Liver (tissue), 9 donors: ENCODE results near the gene GOLGA1. TPM values are rescaled to one million over a fixed set of nuclear protein-coding genes. Genes with fewer than 3 reads are reported as not detected.

ENCODE experiments used
- DNase-seq: peaks from one replicate; pipeline ENCODE4 v3.0.0-alpha.2; 2017; ENCODE audit warnings: low spot score
- H3K27ac ChIP-seq, 2 donors: one replicate each; pipeline ENCODE4 v1.7.0; 2013; ENCODE audit warnings: inconsistent platforms in 2 of 2, low read length in 2 of 2, control low read depth in 1 of 2, low read depth in 1 of 2, mild to moderate bottlenecking in 1 of 2
- H3K27me3 ChIP-seq, 4 donors: one replicate each; pipeline versions ENCODE4 v1.6.1 to v1.7.0; 2013; ENCODE audit warnings: low read length in 3 of 4, inconsistent platforms in 1 of 4, mild to moderate bottlenecking in 1 of 4, moderate library complexity in 1 of 4; ENCODE audit not compliant: control insufficient read depth in 4 of 4, insufficient read depth in 4 of 4
- H3K36me3 ChIP-seq, 4 donors: one replicate each; pipeline versions ENCODE4 v1.6.1 to v1.7.0; 2013; ENCODE audit warnings: low read length in 3 of 4, mild to moderate bottlenecking in 3 of 4, low read depth in 1 of 4, moderate library complexity in 1 of 4; ENCODE audit not compliant: control insufficient read depth in 4 of 4, insufficient read depth in 3 of 4
- H3K4me1 ChIP-seq, 4 donors: one replicate each; pipeline versions ENCODE4 v1.6.1 to v1.7.0; 2013; ENCODE audit warnings: low read length in 3 of 4, mild to moderate bottlenecking in 3 of 4, moderate library complexity in 1 of 4; ENCODE audit not compliant: control insufficient read depth in 4 of 4, insufficient read depth in 4 of 4
- H3K4me3 ChIP-seq, 3 donors: one replicate each; pipeline versions ENCODE4 v1.6.1 to v1.7.0; 2013; ENCODE audit warnings: low read length in 3 of 3, control low read depth in 1 of 3, low read depth in 1 of 3, mild to moderate bottlenecking in 1 of 3
- H3K9ac ChIP-seq, 2 donors: one replicate each; pipeline ENCODE4 v1.7.0; 2013; ENCODE audit warnings: low read length in 2 of 2, mild to moderate bottlenecking in 2 of 2, moderate library complexity in 2 of 2, control low read depth in 1 of 2, low read depth in 1 of 2
- H3K9me3 ChIP-seq, 4 donors: one replicate each; pipeline versions ENCODE4 v1.6.1 to v1.7.0; 2013; ENCODE audit warnings: low read length in 3 of 4; ENCODE audit not compliant: control insufficient read depth in 4 of 4
- EGR1 ChIP-seq, 2 donors: IDR thresholded peaks; 2 replicates each; pipeline ENCODE4 v1.6.1; 2016 to 2018; ENCODE audit warnings: antibody characterized with exemption in 2 of 2, low read depth in 2 of 2
- FOXA1 ChIP-seq: IDR thresholded peaks from 2 replicates; pipeline ENCODE4 v1.6.1; 2016; ENCODE audit warnings: antibody characterized with exemption
- FOXA2 ChIP-seq: IDR thresholded peaks from 2 replicates; pipeline ENCODE4 v1.6.1; 2016; ENCODE audit warnings: antibody characterized with exemption
- GABPA ChIP-seq, 2 donors: IDR thresholded peaks in 1 of 2; conservative IDR thresholded peaks in 1 of 2; 2 replicates each; pipeline ENCODE4 v1.6.1; 2016; ENCODE audit warnings: antibody characterized with exemption in 2 of 2, mild to moderate bottlenecking in 1 of 2, moderate library complexity in 1 of 2
- HNF4A ChIP-seq, 2 donors: conservative IDR thresholded peaks; 2 replicates each; pipeline ENCODE4 v1.6.1; 2016; ENCODE audit warnings: antibody characterized with exemption in 2 of 2, mild to moderate bottlenecking in 2 of 2
- HNF4G ChIP-seq: IDR thresholded peaks from 2 replicates; pipeline ENCODE4 v1.6.1; 2016; ENCODE audit warnings: antibody characterized with exemption
- JUND ChIP-seq, 2 donors: IDR thresholded peaks; 2 replicates each; pipeline ENCODE4 v1.6.1; 2016; ENCODE audit warnings: antibody characterized with exemption in 2 of 2
- NR2F2 ChIP-seq: IDR thresholded peaks from 2 replicates; pipeline ENCODE4 v1.6.1; 2016; ENCODE audit warnings: antibody characterized with exemption
- RAD21 ChIP-seq, 2 donors: IDR thresholded peaks; 2 replicates each; pipeline ENCODE4 v1.6.1; 2016; ENCODE audit warnings: antibody characterized with exemption in 2 of 2, mild to moderate bottlenecking in 2 of 2
- RXRA ChIP-seq, 2 donors: IDR thresholded peaks; 2 replicates each; pipeline ENCODE4 v1.6.1; 2017 to 2018; ENCODE audit warnings: antibody characterized with exemption in 2 of 2, mild to moderate bottlenecking in 1 of 2
- SP1 ChIP-seq: IDR thresholded peaks from 2 replicates; pipeline ENCODE4 v1.6.1; 2018; ENCODE audit warnings: antibody characterized with exemption, mild to moderate bottlenecking
- TAF1 ChIP-seq: conservative IDR thresholded peaks from 2 replicates; pipeline ENCODE4 v1.6.1; 2016; ENCODE audit warnings: antibody characterized with exemption, mild to moderate bottlenecking
- YY1 ChIP-seq: IDR thresholded peaks from 2 replicates; pipeline ENCODE4 v1.6.1; 2016; ENCODE audit warnings: antibody characterized with exemption, mild to moderate bottlenecking
- WGBS: extraction: QIAGEN DNeasy Blood & Tissue Kit; methylation state at CpG from one replicate; pipeline ENCODE4 v1.1.7; 2013; 5-methylcytosine and 5-hydroxymethylcytosine counted together
- polyA plus RNA-seq, 2 donors: library from polyadenylated mRNA; stranded (reverse) in 1 of 2; unstranded in 1 of 2; fragments of 200-250 nt in 1 of 2; fragments of >200 nt in 1 of 2; fragmentation: Nextera tagmentation in 1 of 2; extraction: Ambion mirVana in 1 of 2; gene quantifications; one replicate each; pipeline versions ENCODE4 v1.2.1 to v1.2.3, GENCODE V29; 2013 to 2015
- total RNA-seq, 2 donors: library from RNA; depleted of rRNA; stranded (reverse); fragments of >200 nt; gene quantifications; one replicate each; pipeline ENCODE4 v1.2.3, GENCODE V29; 2014
- TF ChIP-seq, protein P1 (sequence below): IDR thresholded peaks from 2 replicates; pipeline ENCODE4 v1.6.1; 2016; ENCODE audit warnings: antibody characterized with exemption
- TF ChIP-seq, protein P2 (sequence below): fragments of 150-350 bp; IDR thresholded peaks from 2 replicates; pipeline ENCODE4 v1.5.1; 2017; ENCODE audit warnings: improper control_type of control experiment, low read depth, low read length; ENCODE audit not compliant: missing input control
- TF ChIP-seq, protein P3 (sequence below): IDR thresholded peaks from 2 replicates; pipeline ENCODE4 v1.6.1; 2016; ENCODE audit warnings: antibody characterized with exemption
- TF ChIP-seq, protein P4 (sequence below): IDR thresholded peaks from 2 replicates; pipeline ENCODE4 v1.6.1; 2016; ENCODE audit warnings: antibody characterized with exemption
- TF ChIP-seq, protein P5 (sequence below): IDR thresholded peaks from 2 replicates; pipeline ENCODE4 v1.6.1; 2016; ENCODE audit warnings: antibody characterized with exemption, mild to moderate bottlenecking
- donor health status: healthy.
- donor health status: healthy.
- donor health status: healthy.
- donor health status: healthy.
- donor health status: healthy.

Gene GOLGA1
- total and polyA plus RNA-seq, 4 donors = 5.9 to 17.6 (median 8.9) TPM

DNA sequence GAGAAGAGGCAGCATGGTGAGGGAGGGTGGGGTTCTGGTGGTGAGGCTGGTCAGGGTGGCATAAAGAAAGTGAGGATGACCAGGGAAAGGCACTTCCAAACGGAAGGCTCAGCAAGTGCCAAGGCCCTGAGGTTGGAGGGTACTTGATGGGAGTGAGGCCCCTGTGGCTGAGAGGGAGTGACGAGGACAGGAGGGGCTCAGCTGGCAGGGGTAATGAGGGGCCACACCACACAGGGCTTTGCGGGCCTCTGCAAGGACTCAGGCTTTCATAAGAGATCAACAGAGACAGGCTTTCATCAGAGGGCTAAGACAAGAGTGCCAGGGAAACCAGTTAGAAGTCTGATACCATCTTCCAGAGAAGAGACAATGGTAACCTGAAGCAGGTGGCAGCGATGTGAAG is 55.3 kb downstream of the GOLGA1 start:
- Histone ChIP-seq H3K4me3 (no peak overlapping the region), H3K27ac (no peak overlapping the region), H3K9me3 (no peaks in the 10 kb centered on the region), H3K27me3 (no peaks in the 10 kb centered on the region), H3K9ac (no peak overlapping the region), H3K36me3 (peaks cover 15 to 77% (median 43%) of the 10 kb centered on the region in 4 donors), H3K4me1 (no peaks in the 10 kb centered on the region)
- DNase-seq = no peak
- WGBS = 96% methylated on average over 4 of the region's 4 CpGs
- TF ChIP-seq, protein P1, sequence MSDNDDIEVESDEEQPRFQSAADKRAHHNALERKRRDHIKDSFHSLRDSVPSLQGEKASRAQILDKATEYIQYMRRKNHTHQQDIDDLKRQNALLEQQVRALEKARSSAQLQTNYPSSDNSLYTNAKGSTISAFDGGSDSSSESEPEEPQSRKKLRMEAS = no peak
- TF ChIP-seq, protein P2, sequence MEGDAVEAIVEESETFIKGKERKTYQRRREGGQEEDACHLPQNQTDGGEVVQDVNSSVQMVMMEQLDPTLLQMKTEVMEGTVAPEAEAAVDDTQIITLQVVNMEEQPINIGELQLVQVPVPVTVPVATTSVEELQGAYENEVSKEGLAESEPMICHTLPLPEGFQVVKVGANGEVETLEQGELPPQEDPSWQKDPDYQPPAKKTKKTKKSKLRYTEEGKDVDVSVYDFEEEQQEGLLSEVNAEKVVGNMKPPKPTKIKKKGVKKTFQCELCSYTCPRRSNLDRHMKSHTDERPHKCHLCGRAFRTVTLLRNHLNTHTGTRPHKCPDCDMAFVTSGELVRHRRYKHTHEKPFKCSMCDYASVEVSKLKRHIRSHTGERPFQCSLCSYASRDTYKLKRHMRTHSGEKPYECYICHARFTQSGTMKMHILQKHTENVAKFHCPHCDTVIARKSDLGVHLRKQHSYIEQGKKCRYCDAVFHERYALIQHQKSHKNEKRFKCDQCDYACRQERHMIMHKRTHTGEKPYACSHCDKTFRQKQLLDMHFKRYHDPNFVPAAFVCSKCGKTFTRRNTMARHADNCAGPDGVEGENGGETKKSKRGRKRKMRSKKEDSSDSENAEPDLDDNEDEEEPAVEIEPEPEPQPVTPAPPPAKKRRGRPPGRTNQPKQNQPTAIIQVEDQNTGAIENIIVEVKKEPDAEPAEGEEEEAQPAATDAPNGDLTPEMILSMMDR = no peak

DNA sequence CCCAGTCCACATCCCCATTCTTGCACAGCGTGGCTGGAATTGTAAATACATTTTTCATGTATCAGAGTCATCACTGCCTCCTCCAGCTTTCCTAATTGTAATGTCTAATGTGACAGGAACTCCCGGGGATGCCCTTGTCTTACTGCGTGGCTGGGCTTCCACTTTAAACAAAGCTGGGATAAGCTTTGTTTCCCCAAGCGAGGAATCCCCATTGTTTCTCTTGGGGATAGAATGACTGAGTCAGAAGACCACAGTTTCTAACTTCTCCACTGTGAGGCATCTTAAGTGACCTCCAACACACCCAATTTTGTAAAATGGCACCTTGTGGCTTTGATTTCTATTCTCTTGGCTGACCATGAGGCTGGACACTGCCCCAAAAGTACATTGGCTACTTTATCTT is 56.5 kb downstream of the GOLGA1 start:
- H3K27me3 ChIP-seq = no peaks in the 10 kb centered on the region
- no peak overlapping the region for H3K4me3 ChIP-seq
- no peak overlapping the region for H3K9ac ChIP-seq
- no peak overlapping the region for H3K27ac ChIP-seq
- H3K9me3 ChIP-seq = no peaks in the 10 kb centered on the region
- no peaks in the 10 kb centered on the region for H3K4me1 ChIP-seq
- no peak for DNase-seq
- H3K36me3 ChIP-seq = peaks cover 15 to 77% (median 40%) of the 10 kb centered on the region in 4 donors
- 92% methylated on average over 4 of the region's 4 CpGs for WGBS
- TF ChIP-seq EGR1 (IDR thresholded peaks at IDR 0.05; ENCODE audit: low read depth in 2 of 2) (no peak), FOXA2 (no peak), JUND (IDR thresholded peaks at IDR 0.05) (no peak), GABPA (IDR thresholded peaks at IDR 0.05 in 1 of 2, conservative IDR thresholded peaks at IDR 0.05 in 1 of 2) (no peak), HNF4A (conservative IDR thresholded peaks at IDR 0.05) (no peak), FOXA1 (no peak), RXRA (IDR thresholded peaks at IDR 0.05) (no peak), YY1 (no peak), TAF1 (no peak), NR2F2 (no peak), RAD21 (IDR thresholded peaks at IDR 0.05) (no peak), SP1 (no peak), HNF4G (no peak)
- TF ChIP-seq, protein P1 = no peak
- TF ChIP-seq, protein P3, sequence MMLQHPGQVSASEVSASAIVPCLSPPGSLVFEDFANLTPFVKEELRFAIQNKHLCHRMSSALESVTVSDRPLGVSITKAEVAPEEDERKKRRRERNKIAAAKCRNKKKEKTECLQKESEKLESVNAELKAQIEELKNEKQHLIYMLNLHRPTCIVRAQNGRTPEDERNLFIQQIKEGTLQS = no peak
- TF ChIP-seq, protein P4, sequence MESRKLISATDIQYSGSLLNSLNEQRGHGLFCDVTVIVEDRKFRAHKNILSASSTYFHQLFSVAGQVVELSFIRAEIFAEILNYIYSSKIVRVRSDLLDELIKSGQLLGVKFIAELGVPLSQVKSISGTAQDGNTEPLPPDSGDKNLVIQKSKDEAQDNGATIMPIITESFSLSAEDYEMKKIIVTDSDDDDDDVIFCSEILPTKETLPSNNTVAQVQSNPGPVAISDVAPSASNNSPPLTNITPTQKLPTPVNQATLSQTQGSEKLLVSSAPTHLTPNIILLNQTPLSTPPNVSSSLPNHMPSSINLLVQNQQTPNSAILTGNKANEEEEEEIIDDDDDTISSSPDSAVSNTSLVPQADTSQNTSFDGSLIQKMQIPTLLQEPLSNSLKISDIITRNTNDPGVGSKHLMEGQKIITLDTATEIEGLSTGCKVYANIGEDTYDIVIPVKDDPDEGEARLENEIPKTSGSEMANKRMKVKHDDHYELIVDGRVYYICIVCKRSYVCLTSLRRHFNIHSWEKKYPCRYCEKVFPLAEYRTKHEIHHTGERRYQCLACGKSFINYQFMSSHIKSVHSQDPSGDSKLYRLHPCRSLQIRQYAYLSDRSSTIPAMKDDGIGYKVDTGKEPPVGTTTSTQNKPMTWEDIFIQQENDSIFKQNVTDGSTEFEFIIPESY = no peak
- TF ChIP-seq, protein P5, sequence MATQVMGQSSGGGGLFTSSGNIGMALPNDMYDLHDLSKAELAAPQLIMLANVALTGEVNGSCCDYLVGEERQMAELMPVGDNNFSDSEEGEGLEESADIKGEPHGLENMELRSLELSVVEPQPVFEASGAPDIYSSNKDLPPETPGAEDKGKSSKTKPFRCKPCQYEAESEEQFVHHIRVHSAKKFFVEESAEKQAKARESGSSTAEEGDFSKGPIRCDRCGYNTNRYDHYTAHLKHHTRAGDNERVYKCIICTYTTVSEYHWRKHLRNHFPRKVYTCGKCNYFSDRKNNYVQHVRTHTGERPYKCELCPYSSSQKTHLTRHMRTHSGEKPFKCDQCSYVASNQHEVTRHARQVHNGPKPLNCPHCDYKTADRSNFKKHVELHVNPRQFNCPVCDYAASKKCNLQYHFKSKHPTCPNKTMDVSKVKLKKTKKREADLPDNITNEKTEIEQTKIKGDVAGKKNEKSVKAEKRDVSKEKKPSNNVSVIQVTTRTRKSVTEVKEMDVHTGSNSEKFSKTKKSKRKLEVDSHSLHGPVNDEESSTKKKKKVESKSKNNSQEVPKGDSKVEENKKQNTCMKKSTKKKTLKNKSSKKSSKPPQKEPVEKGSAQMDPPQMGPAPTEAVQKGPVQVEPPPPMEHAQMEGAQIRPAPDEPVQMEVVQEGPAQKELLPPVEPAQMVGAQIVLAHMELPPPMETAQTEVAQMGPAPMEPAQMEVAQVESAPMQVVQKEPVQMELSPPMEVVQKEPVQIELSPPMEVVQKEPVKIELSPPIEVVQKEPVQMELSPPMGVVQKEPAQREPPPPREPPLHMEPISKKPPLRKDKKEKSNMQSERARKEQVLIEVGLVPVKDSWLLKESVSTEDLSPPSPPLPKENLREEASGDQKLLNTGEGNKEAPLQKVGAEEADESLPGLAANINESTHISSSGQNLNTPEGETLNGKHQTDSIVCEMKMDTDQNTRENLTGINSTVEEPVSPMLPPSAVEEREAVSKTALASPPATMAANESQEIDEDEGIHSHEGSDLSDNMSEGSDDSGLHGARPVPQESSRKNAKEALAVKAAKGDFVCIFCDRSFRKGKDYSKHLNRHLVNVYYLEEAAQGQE = no peak
- TF ChIP-seq, protein P2 = no peak
